Panc1 (cell line): Measurements from ENCODE around the gene SLX1A. TPM values are rescaled to one million over a fixed set of nuclear protein-coding genes. Genes with fewer than 3 reads are reported as not detected.

Experiments
- ATAC-seq: fragments of 200-7000 bp; cut with Tn5 transposase; 2 replicates; pipeline ENCODE4 v1.9.1; 2020; ENCODE audit warnings: mild to moderate bottlenecking, moderate library complexity
- BruUV-seq: library from RNA; stranded (reverse); fragments of 400-500 nt; replicated peaks from 2 replicates; lab custom pipeline; 2021; lab: Mats Ljungman, UMichigan
- CTCF ChIA-PET: fragments of 300-600 bp; sonication (Branson Sonifier 250); formaldehyde crosslinking; loops from one replicate; lab custom pipeline; 2022; ENCODE audit warnings: antibody characterized with exemption; lab: Charles Lee
- POLR2A ChIA-PET: fragments of 300-600 bp; sonication (Branson Sonifier 250); formaldehyde crosslinking; loops from one replicate; lab custom pipeline; 2022; ENCODE audit warnings: antibody characterized with exemption; lab: Charles Lee
- DNase-seq: peaks from one replicate; pipeline ENCODE4 v3.0.0-alpha.2; 2010; ENCODE audit warnings: low read depth, low spot score
- H3K27ac ChIP-seq: 2 replicates; pipeline ENCODE4 v1.5.1; 2011; ENCODE audit warnings: mild to moderate bottlenecking, low read length, inconsistent platforms
- H3K27me3 ChIP-seq: fragments of 200-500 bp; sonication (Bioruptor generic); 2 replicates; pipeline ENCODE4 v1.6.0; 2014; ENCODE audit warnings: low read length, inconsistent platforms; ENCODE audit not compliant: control insufficient read depth, insufficient read depth
- H3K36me3 ChIP-seq: fragments of 200-500 bp; sonication (Bioruptor generic); 2 replicates; pipeline ENCODE4 v1.5.1; 2014; ENCODE audit warnings: inconsistent platforms, mild to moderate bottlenecking, low read length, moderate library complexity; ENCODE audit not compliant: control insufficient read depth, insufficient read depth
- H3K4me1 ChIP-seq: 2 replicates; pipeline ENCODE4 v1.5.1; 2011; ENCODE audit warnings: inconsistent platforms, mild to moderate bottlenecking, low read length, moderate library complexity; ENCODE audit not compliant: control insufficient read depth, insufficient read depth
- H3K4me3 ChIP-seq, 2 experiments: 2 replicates each; pipeline ENCODE4 v1.5.1; 2011 to 2012; ENCODE audit warnings: low read depth in 2 of 2, low read length in 2 of 2, mild to moderate bottlenecking in 2 of 2, inconsistent platforms in 1 of 2, moderate library complexity in 1 of 2
- H3K9me3 ChIP-seq: fragments of 200-500 bp; sonication (Bioruptor generic); 2 replicates; pipeline ENCODE4 v1.5.1; 2014; ENCODE audit warnings: low read depth, mild to moderate bottlenecking, inconsistent platforms, low read length, moderate library complexity; ENCODE audit not compliant: control insufficient read depth, insufficient read depth
- POLR2AphosphoS5 ChIP-seq: IDR thresholded peaks from 2 replicates; pipeline ENCODE4 v1.6.1; 2012; ENCODE audit warnings: mild to moderate bottlenecking, low read depth, low read length, moderate library complexity
- SIN3A ChIP-seq: IDR thresholded peaks from 2 replicates; pipeline ENCODE4 v1.6.1; 2012; ENCODE audit warnings: low read depth, mild to moderate bottlenecking, low read length, moderate library complexity, borderline replicate concordance; ENCODE audit not compliant: insufficient read depth
- TCF7L2 ChIP-seq: IDR thresholded peaks from 2 replicates; pipeline ENCODE4 v1.6.1; 2011; ENCODE audit warnings: mild to moderate bottlenecking, low read depth, low read length, inconsistent platforms
- in situ Hi-C: cut with HindIII; loops from 2 replicates; pipeline ENCODE4 v1.10.0; 2016; ENCODE audit warnings: low sequenced_read_pairs, low pct_unique_long_range_greater_than_20kb
- intact Hi-C: fragments of 100-400 bp; cut with micrococcal nuclease; formaldehyde crosslinking; loops from one replicate; pipeline ENCODE4 v1.10.0; 2022; ENCODE audit not compliant: unreplicated experiment
- total RNA-seq: library from RNA; stranded (reverse); gene quantifications from one replicate; pipeline ENCODE4 v1.2.1, GENCODE V29; 2021; ENCODE audit not compliant: unreplicated experiment
- TF ChIP-seq, protein P1 (sequence below), 2 experiments: IDR thresholded peaks; 2 replicates each; pipeline ENCODE4 v1.6.1; 2011 to 2012; ENCODE audit warnings: low read depth in 2 of 2, control low read depth in 1 of 2, low read length in 1 of 2, mild to moderate bottlenecking in 1 of 2, moderate library complexity in 1 of 2; ENCODE audit not compliant: insufficient read depth in 1 of 2
- TF ChIP-seq, protein P2 (sequence below): fragments of 450-650 bp; IDR thresholded peaks from 2 replicates; pipeline ENCODE4 v1.5.1; 2017; ENCODE audit warnings: mild to moderate bottlenecking

Gene SLX1A
- total RNA-seq, 1 experiment from 2014 or later: 18.5 TPM

DNA sequence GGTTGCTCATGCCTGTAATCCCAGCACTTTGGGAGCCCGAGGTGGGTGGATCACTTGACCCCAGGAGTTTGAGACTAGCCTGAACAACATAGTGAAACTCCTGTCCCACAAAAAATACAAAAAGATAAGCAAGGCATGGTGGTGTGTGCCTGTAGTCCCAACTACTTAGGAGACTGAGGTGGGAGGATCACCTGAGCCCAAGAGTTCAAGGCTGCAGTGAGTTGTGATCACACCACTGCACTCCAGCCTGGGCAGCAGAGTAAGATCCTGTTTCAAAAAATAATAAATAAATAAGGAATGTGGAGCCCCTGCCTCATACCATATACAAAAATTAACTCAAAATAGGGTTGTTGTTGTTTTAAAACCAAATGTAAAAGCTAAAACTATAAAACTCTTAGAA is 36.5 kb upstream of the SLX1A start:
- POLR2A ChIA-PET: interaction anchor here (0.5 kb wide), 1 partner anchor 87 kb away, joined by 3 read pairs; no protein-coding TSS in a partner anchor
- no TSS peak for BruUV-seq
- ATAC-seq: no peak
- DNase-seq: no peak
- H3K27me3 ChIP-seq: no peaks in the 10 kb centered on the region
- H3K9me3 ChIP-seq: no peaks in the 10 kb centered on the region
- intact Hi-C loops (no loop called here), in situ Hi-C loops (no loop called here)
- H3K4me1 ChIP-seq: no peaks in the 10 kb centered on the region
- no peak overlapping the region for H3K4me3 ChIP-seq
- H3K27ac ChIP-seq: no peak overlapping the region
- no peaks in the 10 kb centered on the region for H3K36me3 ChIP-seq
- CTCF ChIA-PET: no interaction called here
- TF ChIP-seq SIN3A (no peak), TCF7L2 (no peak), POLR2AphosphoS5 (no peak)
- TF ChIP-seq, protein P1, sequence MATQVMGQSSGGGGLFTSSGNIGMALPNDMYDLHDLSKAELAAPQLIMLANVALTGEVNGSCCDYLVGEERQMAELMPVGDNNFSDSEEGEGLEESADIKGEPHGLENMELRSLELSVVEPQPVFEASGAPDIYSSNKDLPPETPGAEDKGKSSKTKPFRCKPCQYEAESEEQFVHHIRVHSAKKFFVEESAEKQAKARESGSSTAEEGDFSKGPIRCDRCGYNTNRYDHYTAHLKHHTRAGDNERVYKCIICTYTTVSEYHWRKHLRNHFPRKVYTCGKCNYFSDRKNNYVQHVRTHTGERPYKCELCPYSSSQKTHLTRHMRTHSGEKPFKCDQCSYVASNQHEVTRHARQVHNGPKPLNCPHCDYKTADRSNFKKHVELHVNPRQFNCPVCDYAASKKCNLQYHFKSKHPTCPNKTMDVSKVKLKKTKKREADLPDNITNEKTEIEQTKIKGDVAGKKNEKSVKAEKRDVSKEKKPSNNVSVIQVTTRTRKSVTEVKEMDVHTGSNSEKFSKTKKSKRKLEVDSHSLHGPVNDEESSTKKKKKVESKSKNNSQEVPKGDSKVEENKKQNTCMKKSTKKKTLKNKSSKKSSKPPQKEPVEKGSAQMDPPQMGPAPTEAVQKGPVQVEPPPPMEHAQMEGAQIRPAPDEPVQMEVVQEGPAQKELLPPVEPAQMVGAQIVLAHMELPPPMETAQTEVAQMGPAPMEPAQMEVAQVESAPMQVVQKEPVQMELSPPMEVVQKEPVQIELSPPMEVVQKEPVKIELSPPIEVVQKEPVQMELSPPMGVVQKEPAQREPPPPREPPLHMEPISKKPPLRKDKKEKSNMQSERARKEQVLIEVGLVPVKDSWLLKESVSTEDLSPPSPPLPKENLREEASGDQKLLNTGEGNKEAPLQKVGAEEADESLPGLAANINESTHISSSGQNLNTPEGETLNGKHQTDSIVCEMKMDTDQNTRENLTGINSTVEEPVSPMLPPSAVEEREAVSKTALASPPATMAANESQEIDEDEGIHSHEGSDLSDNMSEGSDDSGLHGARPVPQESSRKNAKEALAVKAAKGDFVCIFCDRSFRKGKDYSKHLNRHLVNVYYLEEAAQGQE (IDR thresholded peaks at IDR 0.05; ENCODE audit: insufficient read depth in 1 of 2, low read depth in 2 of 2, low read length in 1 of 2): no peak
- TF ChIP-seq, protein P2, sequence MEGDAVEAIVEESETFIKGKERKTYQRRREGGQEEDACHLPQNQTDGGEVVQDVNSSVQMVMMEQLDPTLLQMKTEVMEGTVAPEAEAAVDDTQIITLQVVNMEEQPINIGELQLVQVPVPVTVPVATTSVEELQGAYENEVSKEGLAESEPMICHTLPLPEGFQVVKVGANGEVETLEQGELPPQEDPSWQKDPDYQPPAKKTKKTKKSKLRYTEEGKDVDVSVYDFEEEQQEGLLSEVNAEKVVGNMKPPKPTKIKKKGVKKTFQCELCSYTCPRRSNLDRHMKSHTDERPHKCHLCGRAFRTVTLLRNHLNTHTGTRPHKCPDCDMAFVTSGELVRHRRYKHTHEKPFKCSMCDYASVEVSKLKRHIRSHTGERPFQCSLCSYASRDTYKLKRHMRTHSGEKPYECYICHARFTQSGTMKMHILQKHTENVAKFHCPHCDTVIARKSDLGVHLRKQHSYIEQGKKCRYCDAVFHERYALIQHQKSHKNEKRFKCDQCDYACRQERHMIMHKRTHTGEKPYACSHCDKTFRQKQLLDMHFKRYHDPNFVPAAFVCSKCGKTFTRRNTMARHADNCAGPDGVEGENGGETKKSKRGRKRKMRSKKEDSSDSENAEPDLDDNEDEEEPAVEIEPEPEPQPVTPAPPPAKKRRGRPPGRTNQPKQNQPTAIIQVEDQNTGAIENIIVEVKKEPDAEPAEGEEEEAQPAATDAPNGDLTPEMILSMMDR: no peak

DNA sequence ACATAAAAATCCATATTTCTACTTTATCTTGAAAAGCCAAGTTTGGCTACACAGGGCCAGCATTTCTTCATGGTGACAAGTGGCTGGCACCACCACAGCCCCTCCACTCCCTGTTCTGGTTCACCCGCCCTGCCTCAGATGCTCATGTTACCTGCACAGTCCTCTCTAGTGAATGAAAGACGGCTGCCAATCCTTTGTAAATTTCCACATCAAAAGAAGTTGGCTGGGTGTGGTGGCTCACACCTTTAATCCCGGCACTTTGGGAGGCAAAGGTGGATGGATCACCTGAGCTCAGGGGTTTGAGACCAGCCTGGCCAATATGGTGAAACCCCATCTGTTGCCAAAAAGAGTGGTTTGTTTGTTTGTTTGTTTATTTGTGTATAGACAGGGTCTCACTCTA is 30.1 kb upstream of the SLX1A start:
- intact Hi-C loops: no loop called here
- no peaks in the 10 kb centered on the region for H3K9me3 ChIP-seq
- ChIA-PET POLR2A (no interaction called here), CTCF (no interaction called here)
- H3K4me1 ChIP-seq: no peaks in the 10 kb centered on the region
- TF ChIP-seq TCF7L2 (no peak), SIN3A (no peak), POLR2AphosphoS5 (no peak)
- TF ChIP-seq, protein P2: no peak
- TF ChIP-seq, protein P1 (IDR thresholded peaks at IDR 0.05; ENCODE audit: insufficient read depth in 1 of 2, low read depth in 2 of 2, low read length in 1 of 2): no peak
- H3K27me3 ChIP-seq: no peaks in the 10 kb centered on the region
- H3K36me3 ChIP-seq: no peaks in the 10 kb centered on the region
- H3K4me3 ChIP-seq: no peak overlapping the region
- no peak for ATAC-seq
- BruUV-seq: no TSS peak
- no peak for DNase-seq
- in situ Hi-C loops: no loop called here
- H3K27ac ChIP-seq: no peak overlapping the region
